LNCaP clone FGC (cell line): ENCODE measurements around the gene TMEM255A.

Experiments used
- DNase-seq: peaks from one replicate; pipeline ENCODE4 v3.0.0-alpha.2; 2011; ENCODE audit warnings: low read depth
- H3K4me3 ChIP-seq: 2 replicates; pipeline ENCODE4 v1.5.1; 2011; ENCODE audit warnings: mild to moderate bottlenecking, low read depth, low read length, control low read depth
- CTCF ChIP-seq: IDR thresholded peaks from 2 replicates; pipeline ENCODE4 v1.5.1; 2012; ENCODE audit warnings: mild to moderate bottlenecking; ENCODE audit not compliant: control insufficient read depth, insufficient read depth; ENCODE audit errors: extremely low read depth

Gene TMEM255A

GRCh38 chrX:120213438-120214265, 97.6 kb downstream of the TMEM255A start:
- DNase-seq, result no peak
- H3K4me3 ChIP-seq, result no peak overlapping the region
- peak; percentile 70 for TF ChIP-seq CTCF
